ENCODE measurements around the gene NAGA.

DNA sequence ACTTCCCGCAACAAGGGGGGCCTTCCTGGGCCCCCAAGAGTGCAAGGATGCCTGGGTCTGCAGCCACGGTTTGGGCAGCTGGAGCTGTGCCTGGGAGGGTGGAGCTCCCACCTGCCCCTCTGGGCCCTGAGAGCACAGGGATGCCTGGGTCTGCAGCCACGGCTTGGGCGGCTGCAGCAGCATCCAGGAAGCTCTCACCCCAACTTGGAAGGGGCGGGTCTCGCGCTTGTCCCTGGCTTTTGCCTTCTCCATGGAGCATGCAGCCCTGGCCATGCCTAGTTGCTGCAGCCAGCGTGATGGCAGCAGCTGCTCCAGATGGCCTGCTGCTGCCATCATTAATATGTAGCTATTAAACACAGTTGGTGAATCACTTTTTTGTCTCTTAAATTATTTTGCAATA, 35.4 kb downstream of the NAGA start:
- TF ChIP-seq POLR2A (IDR thresholded peaks at IDR 0.05; ENCODE audit: low read depth, low read length) = no peak
- TF ChIP-seq, protein P1, sequence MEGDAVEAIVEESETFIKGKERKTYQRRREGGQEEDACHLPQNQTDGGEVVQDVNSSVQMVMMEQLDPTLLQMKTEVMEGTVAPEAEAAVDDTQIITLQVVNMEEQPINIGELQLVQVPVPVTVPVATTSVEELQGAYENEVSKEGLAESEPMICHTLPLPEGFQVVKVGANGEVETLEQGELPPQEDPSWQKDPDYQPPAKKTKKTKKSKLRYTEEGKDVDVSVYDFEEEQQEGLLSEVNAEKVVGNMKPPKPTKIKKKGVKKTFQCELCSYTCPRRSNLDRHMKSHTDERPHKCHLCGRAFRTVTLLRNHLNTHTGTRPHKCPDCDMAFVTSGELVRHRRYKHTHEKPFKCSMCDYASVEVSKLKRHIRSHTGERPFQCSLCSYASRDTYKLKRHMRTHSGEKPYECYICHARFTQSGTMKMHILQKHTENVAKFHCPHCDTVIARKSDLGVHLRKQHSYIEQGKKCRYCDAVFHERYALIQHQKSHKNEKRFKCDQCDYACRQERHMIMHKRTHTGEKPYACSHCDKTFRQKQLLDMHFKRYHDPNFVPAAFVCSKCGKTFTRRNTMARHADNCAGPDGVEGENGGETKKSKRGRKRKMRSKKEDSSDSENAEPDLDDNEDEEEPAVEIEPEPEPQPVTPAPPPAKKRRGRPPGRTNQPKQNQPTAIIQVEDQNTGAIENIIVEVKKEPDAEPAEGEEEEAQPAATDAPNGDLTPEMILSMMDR (conservative IDR thresholded peaks at IDR 0.05; ENCODE audit: low read depth, low read length) = no peak
- no peak for TF ChIP-seq BHLHE40 (IDR thresholded peaks at IDR 0.05; ENCODE audit: low read depth, low read length)
- TF ChIP-seq MAFK (IDR thresholded peaks at IDR 0.05; ENCODE audit: low read depth, low read length) = no peak
- TF ChIP-seq CHD1 (IDR thresholded peaks at IDR 0.05; ENCODE audit: low read depth, low read length) = no peak
- TF ChIP-seq MAZ (IDR thresholded peaks at IDR 0.05; ENCODE audit: borderline replicate concordance, low read depth, low read length) = no peak
- TF ChIP-seq, protein P2, sequence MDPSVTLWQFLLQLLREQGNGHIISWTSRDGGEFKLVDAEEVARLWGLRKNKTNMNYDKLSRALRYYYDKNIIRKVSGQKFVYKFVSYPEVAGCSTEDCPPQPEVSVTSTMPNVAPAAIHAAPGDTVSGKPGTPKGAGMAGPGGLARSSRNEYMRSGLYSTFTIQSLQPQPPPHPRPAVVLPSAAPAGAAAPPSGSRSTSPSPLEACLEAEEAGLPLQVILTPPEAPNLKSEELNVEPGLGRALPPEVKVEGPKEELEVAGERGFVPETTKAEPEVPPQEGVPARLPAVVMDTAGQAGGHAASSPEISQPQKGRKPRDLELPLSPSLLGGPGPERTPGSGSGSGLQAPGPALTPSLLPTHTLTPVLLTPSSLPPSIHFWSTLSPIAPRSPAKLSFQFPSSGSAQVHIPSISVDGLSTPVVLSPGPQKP (IDR thresholded peaks at IDR 0.05; ENCODE audit: borderline replicate concordance, low read depth, low read length) = no peak
- no peak for TF ChIP-seq CEBPB (IDR thresholded peaks at IDR 0.05; ENCODE audit: low read depth, low read length)
- TF ChIP-seq, protein P3, sequence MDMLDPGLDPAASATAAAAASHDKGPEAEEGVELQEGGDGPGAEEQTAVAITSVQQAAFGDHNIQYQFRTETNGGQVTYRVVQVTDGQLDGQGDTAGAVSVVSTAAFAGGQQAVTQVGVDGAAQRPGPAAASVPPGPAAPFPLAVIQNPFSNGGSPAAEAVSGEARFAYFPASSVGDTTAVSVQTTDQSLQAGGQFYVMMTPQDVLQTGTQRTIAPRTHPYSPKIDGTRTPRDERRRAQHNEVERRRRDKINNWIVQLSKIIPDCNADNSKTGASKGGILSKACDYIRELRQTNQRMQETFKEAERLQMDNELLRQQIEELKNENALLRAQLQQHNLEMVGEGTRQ (IDR thresholded peaks at IDR 0.05; ENCODE audit: low read depth, low read length) = no peak
- TF ChIP-seq RAD21 (IDR thresholded peaks at IDR 0.05; ENCODE audit: low read length) = no peak
- TF ChIP-seq RFX5 (IDR thresholded peaks at IDR 0.05; ENCODE audit: low read depth, low read length) = no peak
- no peak for TF ChIP-seq NFE2L2 (IDR thresholded peaks at IDR 0.05; ENCODE audit: low read depth, low read length)
